HT-29 (cell line): ENCODE results near the gene NUPR1. TPM values are rescaled to one million over a fixed set of nuclear protein-coding genes. Genes with fewer than 3 reads are reported as not detected.
A peak's percentile ranks its signal among the peaks of the same experiment; 100 is the strongest.
"Not testable (repeated sequence)": the region's sequence is repeated elsewhere in the genome, so short reads cannot be mapped to it uniquely, and the experiment has no call there.

Experiments
- DNase-seq: peaks from one replicate; pipeline ENCODE4 v3.0.0-alpha.2; 2015; ENCODE audit warnings: low spot score
- total RNA-seq: library from RNA; depleted of rRNA; stranded (reverse); fragments of >200 nt; shearing (Covaris generic); gene quantifications from 2 replicates; pipeline ENCODE4 v1.2.3, GENCODE V29; 2014; rRNA removed

Gene NUPR1
- 0.34 and 0.56 TPM in 2 replicates for total RNA-seq

- no peak for DNase-seq
These were observed at the start of gene NUPR1 for GRCh38 chr16:28538733-28539596. Gene NUPR1 (minus strand): TSS chr16:28538974. CDS start chr16:28538907, 67 bp downstream.

- DNase-seq = no peak
These were observed 48.6 kb upstream of the NUPR1 start for GRCh38 chr16:28587386-28587785.

- no peak for DNase-seq
These were observed 47.7 kb upstream of the NUPR1 start for GRCh38 chr16:28586466-28586865.

- DNase-seq = peak; percentile 51
These were observed 46.9 kb upstream of the NUPR1 start for GRCh38 chr16:28585674-28586073.

GRCh38 chr16:28580726-28581315, 42.0 kb upstream of the NUPR1 start:
- DNase-seq = no peak

GRCh38 chr16:28575446-28576109, 36.8 kb upstream of the NUPR1 start:
- no peak for DNase-seq

- no peak for DNase-seq
These were observed 36.2 kb upstream of the NUPR1 start for GRCh38 chr16:28574925-28575324.

- no peak for DNase-seq
These were observed 35.3 kb upstream of the NUPR1 start for GRCh38 chr16:28573738-28574718.

- DNase-seq = no peak
These were observed 34.1 kb upstream of the NUPR1 start for GRCh38 chr16:28572696-28573510.

- DNase-seq = no peak
These were observed 31.4 kb upstream of the NUPR1 start for GRCh38 chr16:28569968-28570752.

- DNase-seq = no peak
These were observed 30.2 kb upstream of the NUPR1 start for GRCh38 chr16:28569021-28569420.

- no peak for DNase-seq
These were observed 28.5 kb upstream of the NUPR1 start for GRCh38 chr16:28567292-28567691.

- DNase-seq = not testable (repeated sequence)
These were observed 27.6 kb upstream of the NUPR1 start for GRCh38 chr16:28566233-28566925.

GRCh38 chr16:28563218-28563617, 24.4 kb upstream of the NUPR1 start:
- no peak for DNase-seq

- DNase-seq = no peak
These were observed 23.4 kb upstream of the NUPR1 start for GRCh38 chr16:28562199-28562598.

GRCh38 chr16:28561557-28562187, 22.9 kb upstream of the NUPR1 start:
- no peak for DNase-seq

GRCh38 chr16:28558456-28558855, 19.7 kb upstream of the NUPR1 start:
- no peak for DNase-seq

GRCh38 chr16:28556914-28557320, 18.1 kb upstream of the NUPR1 start:
- DNase-seq = no peak
